H9 (cell line): ENCODE results near the gene CNOT4. TPM values are rescaled to one million over a fixed set of nuclear protein-coding genes. Genes with fewer than 3 reads are reported as not detected.

Source experiments
- DNase-seq: peaks from one replicate; pipeline ENCODE4 v3.0.0-alpha.2; 2017
- H2AFZ ChIP-seq: one replicate; pipeline ENCODE4 v1.6.1; 2013; ENCODE audit warnings: mild to moderate bottlenecking, low read length, control low read depth, moderate library complexity
- H2AK5ac ChIP-seq: 2 replicates; pipeline ENCODE4 v1.6.1; 2013; ENCODE audit warnings: low read length, control low read depth, mixed read lengths; ENCODE audit not compliant: insufficient read length
- H2BK120ac ChIP-seq: one replicate; pipeline ENCODE4 v1.6.1; 2013; ENCODE audit warnings: low read depth, mild to moderate bottlenecking, low read length, control low read depth, inconsistent platforms; ENCODE audit not compliant: poor library complexity, severe bottlenecking
- H2BK12ac ChIP-seq: 2 replicates; pipeline ENCODE4 v1.6.1; 2013; ENCODE audit warnings: low read length, control low read depth, mixed read lengths, low read depth; ENCODE audit not compliant: insufficient read length
- H2BK15ac ChIP-seq: 2 replicates; pipeline ENCODE4 v1.6.1; 2013; ENCODE audit warnings: low read depth, low read length, control low read depth
- H2BK20ac ChIP-seq: one replicate; pipeline ENCODE4 v1.6.1; 2013; ENCODE audit warnings: low read depth, mild to moderate bottlenecking, low read length, control low read depth, inconsistent platforms; ENCODE audit not compliant: poor library complexity, severe bottlenecking
- H2BK5ac ChIP-seq: 2 replicates; pipeline ENCODE4 v1.6.1; 2013; ENCODE audit warnings: low read length, control low read depth, mixed read lengths; ENCODE audit not compliant: insufficient read length
- H3K14ac ChIP-seq: 2 replicates; pipeline ENCODE4 v1.6.1; 2013; ENCODE audit warnings: low read length, control low read depth; ENCODE audit not compliant: insufficient read depth
- H3K18ac ChIP-seq: 2 replicates; pipeline ENCODE4 v1.6.1; 2013; ENCODE audit warnings: low read depth, mild to moderate bottlenecking, mixed read lengths, low read length, control low read depth; ENCODE audit not compliant: insufficient read length
- H3K23ac ChIP-seq: 2 replicates; pipeline ENCODE4 v1.6.1; 2013; ENCODE audit warnings: low read length, control low read depth, mixed read lengths, low read depth; ENCODE audit not compliant: insufficient read length
- H3K23me2 ChIP-seq: 2 replicates; pipeline ENCODE4 v1.6.1; 2013; ENCODE audit warnings: low read depth, mild to moderate bottlenecking, mixed read lengths, low read length, control low read depth; ENCODE audit not compliant: insufficient read length, poor library complexity, severe bottlenecking
- H3K27ac ChIP-seq: 2 replicates; pipeline ENCODE4 v1.5.1; 2013; ENCODE audit warnings: low read length, control low read depth, mixed read lengths, low read depth; ENCODE audit not compliant: insufficient read length
- H3K27me3 ChIP-seq: 2 replicates; pipeline ENCODE4 v1.6.1; 2013; ENCODE audit warnings: low read length, control low read depth, inconsistent platforms; ENCODE audit not compliant: insufficient read depth
- H3K4ac ChIP-seq: 2 replicates; pipeline ENCODE4 v1.6.1; 2013; ENCODE audit warnings: low read depth, mild to moderate bottlenecking, control low read depth, inconsistent platforms, low read length, moderate library complexity
- H3K4me1 ChIP-seq: 2 replicates; pipeline ENCODE4 v1.6.1; 2013; ENCODE audit warnings: low read length, control low read depth, inconsistent platforms; ENCODE audit not compliant: insufficient read depth
- H3K4me2 ChIP-seq: 2 replicates; pipeline ENCODE4 v1.6.1; 2013; ENCODE audit warnings: low read length, control low read depth, mixed read lengths; ENCODE audit not compliant: insufficient read length, insufficient read depth
- H3K56ac ChIP-seq: 2 replicates; pipeline ENCODE4 v1.6.1; 2013; ENCODE audit warnings: low read depth, mild to moderate bottlenecking, mixed read lengths, low read length, control low read depth; ENCODE audit not compliant: insufficient read length
- H3K79me1 ChIP-seq: 2 replicates; pipeline ENCODE4 v1.6.1; 2013; ENCODE audit warnings: low read depth, mild to moderate bottlenecking, moderate library complexity, low read length, control low read depth, inconsistent platforms; ENCODE audit not compliant: insufficient read depth, poor library complexity, severe bottlenecking
- H3K79me2 ChIP-seq: 2 replicates; pipeline ENCODE4 v1.6.1; 2013; ENCODE audit warnings: low read length, control low read depth, inconsistent platforms; ENCODE audit not compliant: insufficient read depth
- H3K9ac ChIP-seq: 2 replicates; pipeline ENCODE4 v1.6.1; 2013; ENCODE audit warnings: low read length, control low read depth, mixed read lengths; ENCODE audit not compliant: insufficient read length; ENCODE audit errors: extremely low read depth
- H3K9me3 ChIP-seq: one replicate; pipeline ENCODE4 v1.6.1; 2013; ENCODE audit warnings: low read depth, low read length, inconsistent platforms; ENCODE audit not compliant: control insufficient read depth
- H3T11ph ChIP-seq: one replicate; pipeline ENCODE4 v1.6.1; 2013; ENCODE audit warnings: mild to moderate bottlenecking, low read length, control low read depth, inconsistent platforms
- H4K20me1 ChIP-seq: one replicate; pipeline ENCODE4 v1.6.1; 2013; ENCODE audit not compliant: control insufficient read depth, insufficient read length, insufficient read depth
- H4K5ac ChIP-seq: 2 replicates; pipeline ENCODE4 v1.6.1; 2013; ENCODE audit warnings: low read depth, mild to moderate bottlenecking, mixed read lengths, low read length, control low read depth; ENCODE audit not compliant: insufficient read length
- H4K8ac ChIP-seq: replicated peaks from 2 replicates; pipeline ENCODE4 v1.6.1; 2013; ENCODE audit warnings: low read length, control low read depth, mixed read lengths, low read depth; ENCODE audit not compliant: insufficient read length
- H4K91ac ChIP-seq: 2 replicates; pipeline ENCODE4 v1.6.1; 2013; ENCODE audit warnings: low read depth, mild to moderate bottlenecking, moderate library complexity, mixed read lengths, low read length, control low read depth; ENCODE audit not compliant: insufficient read length
- H3K27ac Mint-ChIP-seq, 3 experiments: 2 replicates in 2 of 3; 3 replicates in 1 of 3; pipeline ENCODE4 v1.8.0; 2020 to 2021; ENCODE audit warnings: mixed read lengths in 3 of 3, mild to moderate bottlenecking in 1 of 3, moderate library complexity in 1 of 3
- H3K27me3 Mint-ChIP-seq: 2 replicates; pipeline ENCODE4 v1.8.0; 2021; ENCODE audit warnings: low read depth, mild to moderate bottlenecking, moderate library complexity, mixed read lengths
- H3K36me3 Mint-ChIP-seq, 3 experiments: 2 replicates in 2 of 3; 3 replicates in 1 of 3; pipeline ENCODE4 v1.8.0; 2020 to 2021; ENCODE audit warnings: low read depth in 3 of 3, mixed read lengths in 3 of 3; ENCODE audit not compliant: insufficient read depth in 1 of 3
- H3K4me1 Mint-ChIP-seq, 2 experiments: 2 replicates each; pipeline ENCODE4 v1.8.0; 2020; ENCODE audit warnings: mixed read lengths in 2 of 2
- H3K4me3 Mint-ChIP-seq, 2 experiments: 2 replicates in 1 of 2; 3 replicates in 1 of 2; pipeline ENCODE4 v1.8.0; 2020 to 2021; ENCODE audit warnings: mild to moderate bottlenecking in 2 of 2, mixed read lengths in 2 of 2, moderate library complexity in 1 of 2
- H3K9me3 Mint-ChIP-seq, 2 experiments: 2 replicates in 1 of 2; 3 replicates in 1 of 2; pipeline ENCODE4 v1.8.0; 2020; ENCODE audit warnings: mild to moderate bottlenecking in 2 of 2, mixed read lengths in 2 of 2, moderate library complexity in 1 of 2
- total RNA-seq: library from RNA; stranded (reverse); gene quantifications from 2 replicates; pipeline ENCODE4 v1.2.1, GENCODE V29; 2021
- TF ChIP-seq, protein P1 (sequence below): fragments of 200-600 bp; sonication (generic); conservative IDR thresholded peaks from 3 replicates; pipeline ENCODE4 v1.8.0; 2021; ENCODE audit warnings: antibody characterized with exemption, mild to moderate bottlenecking

CNOT4 gene
- total RNA-seq, 1 experiment from 2014 or later: 27.4 TPM

DNA sequence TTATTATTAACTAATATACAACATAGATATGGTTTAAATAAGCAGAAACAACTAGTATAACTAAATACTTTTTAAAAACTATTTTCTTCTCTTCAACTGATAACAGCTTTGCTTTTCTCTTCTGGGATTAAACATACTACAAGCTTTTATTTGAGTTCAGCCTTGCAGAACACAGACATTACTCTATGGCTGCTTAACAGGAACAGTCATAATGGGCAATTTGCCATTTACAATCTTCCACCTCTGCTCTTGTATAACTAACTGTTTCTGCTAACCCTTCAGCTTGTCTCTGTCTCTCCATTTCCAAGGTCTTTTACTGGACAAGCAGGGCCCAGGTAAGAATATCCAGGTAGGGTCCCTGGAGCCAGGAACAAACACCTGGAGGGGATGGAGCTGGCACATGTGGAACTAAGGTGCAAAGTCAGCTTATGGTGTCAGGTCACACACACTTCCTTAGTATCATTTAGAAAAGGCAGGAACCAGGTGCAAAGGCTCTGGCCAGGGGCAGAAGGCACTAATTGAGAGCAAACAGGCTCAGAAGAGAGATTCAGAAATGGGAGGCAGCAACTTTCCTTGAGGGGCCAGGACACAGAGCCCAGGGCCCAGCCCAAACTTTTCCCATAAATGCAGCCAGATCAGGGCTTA is 183.1 kb downstream of the CNOT4 start:
- Histone ChIP-seq H3K56ac (no peak overlapping the region), H2BK20ac (no peak overlapping the region), H3K4ac (no peak overlapping the region), H2AK5ac (no peak overlapping the region), H2BK5ac (no peak overlapping the region), H4K8ac (no peak overlapping the region), H2BK120ac (no peak overlapping the region), H3K27ac (no peak overlapping the region), H2BK12ac (no peak overlapping the region), H3K79me1 (no peaks in the 10 kb centered on the region), H3T11ph (no peak overlapping the region), H3K9me3 (no peaks in the 10 kb centered on the region), H3K23ac (no peak overlapping the region), H3K4me1 (no peaks in the 10 kb centered on the region), H3K79me2 (no peaks in the 10 kb centered on the region), H4K20me1 (no peaks in the 10 kb centered on the region), H3K4me2 (no peak overlapping the region), H3K14ac (no peak overlapping the region), H4K91ac (no peak overlapping the region), H2BK15ac (no peak overlapping the region), H3K9ac (no peak overlapping the region), H3K27me3 (no peaks in the 10 kb centered on the region), H3K18ac (no peak overlapping the region), H4K5ac (no peak overlapping the region), H2AFZ (no peak overlapping the region), H3K23me2 (no peaks in the 10 kb centered on the region)
- 0 out of 7 replicates have a peak, but pooled peaks cover 0 to 3% (median 0%) of the 10 kb centered on the region in 3 experiments for H3K36me3 Mint-ChIP-seq
- H3K9me3 Mint-ChIP-seq: peaks cover 15 to 21% of the 10 kb centered on the region in 2 experiments; a peak in 4 of 5 replicates
- TF ChIP-seq, protein P1, sequence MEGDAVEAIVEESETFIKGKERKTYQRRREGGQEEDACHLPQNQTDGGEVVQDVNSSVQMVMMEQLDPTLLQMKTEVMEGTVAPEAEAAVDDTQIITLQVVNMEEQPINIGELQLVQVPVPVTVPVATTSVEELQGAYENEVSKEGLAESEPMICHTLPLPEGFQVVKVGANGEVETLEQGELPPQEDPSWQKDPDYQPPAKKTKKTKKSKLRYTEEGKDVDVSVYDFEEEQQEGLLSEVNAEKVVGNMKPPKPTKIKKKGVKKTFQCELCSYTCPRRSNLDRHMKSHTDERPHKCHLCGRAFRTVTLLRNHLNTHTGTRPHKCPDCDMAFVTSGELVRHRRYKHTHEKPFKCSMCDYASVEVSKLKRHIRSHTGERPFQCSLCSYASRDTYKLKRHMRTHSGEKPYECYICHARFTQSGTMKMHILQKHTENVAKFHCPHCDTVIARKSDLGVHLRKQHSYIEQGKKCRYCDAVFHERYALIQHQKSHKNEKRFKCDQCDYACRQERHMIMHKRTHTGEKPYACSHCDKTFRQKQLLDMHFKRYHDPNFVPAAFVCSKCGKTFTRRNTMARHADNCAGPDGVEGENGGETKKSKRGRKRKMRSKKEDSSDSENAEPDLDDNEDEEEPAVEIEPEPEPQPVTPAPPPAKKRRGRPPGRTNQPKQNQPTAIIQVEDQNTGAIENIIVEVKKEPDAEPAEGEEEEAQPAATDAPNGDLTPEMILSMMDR: no peak
- no peak overlapping the region for H3K4me3 Mint-ChIP-seq
- H3K27ac Mint-ChIP-seq: no peak overlapping the region
- DNase-seq: no peak
- peaks cover 0 to 3% of the 10 kb centered on the region in 2 experiments; a peak in 1 of 4 replicates for H3K4me1 Mint-ChIP-seq
- peaks cover 1% of the 10 kb centered on the region for H3K27me3 Mint-ChIP-seq
